ENCODE data around the gene GATAD1. TPM values are rescaled to one million over a fixed set of nuclear protein-coding genes. Genes with fewer than 3 reads are reported as not detected.

The GATAD1 gene
- total and polyA plus RNA-seq, 10 of the 15 experiments (the other 5 are each of a cell fraction or from before 2014, with no cell fraction given) = 5.5 to 45.2 (median 14.2) TPM

DNA sequence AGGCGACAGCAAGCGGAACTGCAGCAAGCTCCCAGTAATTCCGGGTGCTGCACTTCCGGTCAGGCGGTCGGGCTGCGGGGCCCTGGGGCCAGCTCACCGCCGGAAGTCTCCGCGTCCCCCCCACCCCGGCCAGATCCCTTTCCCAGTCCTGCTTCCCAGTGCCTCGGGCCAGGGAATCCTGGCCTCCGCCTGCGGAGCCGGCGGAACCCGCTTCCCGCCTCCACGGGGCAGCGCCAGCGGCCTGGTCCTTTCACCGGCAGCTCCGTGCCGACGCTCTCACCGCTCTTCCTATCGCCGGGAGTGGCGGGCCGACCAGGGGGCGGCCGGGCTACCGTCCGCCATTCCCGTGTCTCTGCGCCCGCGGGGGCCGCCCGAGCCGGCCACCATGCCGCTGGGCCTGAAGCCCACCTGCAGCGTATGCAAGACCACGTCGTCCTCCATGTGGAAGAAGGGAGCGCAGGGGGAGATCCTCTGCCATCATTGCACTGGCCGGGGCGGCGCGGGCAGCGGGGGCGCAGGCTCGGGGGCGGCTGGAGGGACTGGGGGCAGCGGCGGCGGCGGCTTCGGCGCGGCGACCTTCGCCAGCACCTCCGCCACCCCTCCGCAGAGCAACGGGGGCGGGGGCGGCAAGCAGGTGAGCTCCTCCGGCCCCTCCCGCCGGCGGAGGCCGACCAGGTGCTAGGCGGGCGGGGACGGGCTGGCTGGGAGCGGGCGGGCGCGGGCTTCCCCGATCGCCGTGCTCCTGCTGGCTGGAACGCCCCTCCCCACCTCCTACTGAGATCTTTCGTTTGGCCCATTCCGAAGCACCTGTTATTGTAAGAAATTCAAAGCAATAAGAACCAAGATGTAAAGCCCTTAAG, at the start of gene GATAD1 (continued):
- TF ChIP-seq ZBTB11 (CRISPR knock-in tag; IDR thresholded peaks at IDR 0.05) = peak; percentile 55
- TF ChIP-seq IKZF2 (IDR thresholded peaks at IDR 0.05) = peak; percentile 83 to 84
- 0 out of 2 replicates have a peak, but pooled peaks have one; percentile 20 for TF ChIP-seq STAT1 (conservative IDR thresholded peaks at IDR 0.05)
- no peak for TF ChIP-seq NFXL1 (IDR thresholded peaks at IDR 0.05; ENCODE audit: borderline replicate concordance)
- 0 out of 2 replicates have a peak, but pooled peaks have one; percentile 56 for TF ChIP-seq HSF1 (IDR thresholded peaks at IDR 0.05; ENCODE audit: low read depth, low read length)
- 0 out of 2 replicates have a peak, but pooled peaks have one; percentile 38 for TF ChIP-seq HCFC1 (IDR thresholded peaks at IDR 0.05; ENCODE audit: low read length)
- TF ChIP-seq E2F8 (IDR thresholded peaks at IDR 0.05; ENCODE audit: low read depth, partially characterized antibody) = no peak
- TF ChIP-seq NBN (IDR thresholded peaks at IDR 0.05) = no peak
- peak; percentile 34; the same call in 1 of the 2 replicates for TF ChIP-seq CREB1 (IDR thresholded peaks at IDR 0.05; ENCODE audit: low read depth)
- TF ChIP-seq CEBPB (IDR thresholded peaks at IDR 0.05; ENCODE audit: borderline replicate concordance in 1 of 2, low read depth in 2 of 2, low read length in 2 of 2) = no peak
- TF ChIP-seq TBL1XR1 (IDR thresholded peaks at IDR 0.05; ENCODE audit: low read depth, low read length) = no peak
- peak; percentile 17 to 51; a peak in 2 of 4 replicates for TF ChIP-seq BHLHE40 (IDR thresholded peaks at IDR 0.05; ENCODE audit: borderline replicate concordance in 1 of 2, low read depth in 2 of 2, low read length in 1 of 2)
- TF ChIP-seq SREBF1 (IDR thresholded peaks at IDR 0.05; ENCODE audit: low read length) = no peak
- TF ChIP-seq RB1 (IDR thresholded peaks at IDR 0.05; ENCODE audit: borderline replicate concordance) = 0 out of 2 replicates have a peak, but pooled peaks have one; percentile 63
- no peak; the same call in 1 of the 2 replicates for TF ChIP-seq SMAD5 (IDR thresholded peaks at IDR 0.05; ENCODE audit: low read depth)
- TF ChIP-seq MEF2A (IDR thresholded peaks at IDR 0.05; ENCODE audit: insufficient read depth, low read depth, low read length) = no peak
- 0 out of 2 replicates have a peak, but pooled peaks have one; percentile 13 for TF ChIP-seq PAX5 (IDR thresholded peaks at IDR 0.05; ENCODE audit: borderline replicate concordance, low read depth, low read length)
- TF ChIP-seq ZNF274 (IDR thresholded peaks at IDR 0.05; ENCODE audit: insufficient read depth, insufficient read length) = no peak
- no peak for TF ChIP-seq HDGF (IDR thresholded peaks at IDR 0.05)
- TF ChIP-seq, protein P1, sequence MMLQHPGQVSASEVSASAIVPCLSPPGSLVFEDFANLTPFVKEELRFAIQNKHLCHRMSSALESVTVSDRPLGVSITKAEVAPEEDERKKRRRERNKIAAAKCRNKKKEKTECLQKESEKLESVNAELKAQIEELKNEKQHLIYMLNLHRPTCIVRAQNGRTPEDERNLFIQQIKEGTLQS (IDR thresholded peaks at IDR 0.05; ENCODE audit: borderline replicate concordance, extremely low read depth, low read depth, low read length) = no peak
- TF ChIP-seq ESRRA (IDR thresholded peaks at IDR 0.05; ENCODE audit: low read length) = no peak
- no peak for TF ChIP-seq CHD1 (IDR thresholded peaks at IDR 0.05; ENCODE audit: low read depth, low read length)

Measured in GM12878 (cell line).